Endometrium (tissue), 2 donors: ENCODE results near the gene GLIPR1L2.
A peak's percentile ranks its signal among the peaks of the same experiment; 100 is the strongest.
"Not testable (repeated sequence)": the region's sequence is repeated elsewhere in the genome, so short reads cannot be mapped to it uniquely, and the experiment has no call there.

Experiments used
- FAIRE-seq: peaks from 2 replicates; lab custom pipeline; 2012; peaks lifted over from hg19 to GRCh38; lab: Jason Lieb, UNC
- donor health status: control.
- donor health status: control.

GLIPR1L2 gene

DNA sequence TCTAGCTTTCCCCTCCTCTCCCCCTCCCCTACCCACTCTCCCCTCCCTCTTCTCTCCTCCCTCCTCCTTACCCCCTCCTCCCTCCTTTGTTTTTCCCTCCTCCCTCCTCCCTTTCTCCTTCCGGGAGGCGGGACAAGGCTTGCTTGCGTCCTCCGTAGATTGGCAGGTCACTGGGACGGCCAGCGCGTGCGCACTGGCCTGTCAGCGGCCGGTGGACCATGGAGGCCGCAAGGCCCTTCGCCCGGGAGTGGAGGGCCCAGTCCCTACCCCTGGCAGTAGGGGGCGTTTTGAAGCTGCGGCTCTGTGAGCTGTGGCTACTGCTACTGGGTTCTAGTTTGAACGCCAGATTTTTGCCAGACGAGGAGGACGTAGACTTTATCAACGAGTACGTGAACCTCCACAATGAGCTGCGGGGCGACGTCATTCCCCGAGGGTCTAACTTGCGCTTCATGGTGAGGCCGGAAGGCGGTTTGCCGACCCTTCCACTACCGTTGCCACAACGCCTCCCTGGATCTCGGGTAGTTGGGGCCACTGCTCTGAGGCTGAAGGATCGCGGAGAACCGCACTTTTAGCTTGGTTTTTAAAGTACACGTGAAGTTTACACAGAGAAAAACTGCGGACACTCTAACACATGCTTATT, at the start of gene GLIPR1L2:
Gene GLIPR1L2, plus strand, starts transcription at position 191 of the 640 bp plus-strand sequence. Its CDS starts 28 bp downstream, at position 219.
- FAIRE-seq, result peak; percentile 92

DNA sequence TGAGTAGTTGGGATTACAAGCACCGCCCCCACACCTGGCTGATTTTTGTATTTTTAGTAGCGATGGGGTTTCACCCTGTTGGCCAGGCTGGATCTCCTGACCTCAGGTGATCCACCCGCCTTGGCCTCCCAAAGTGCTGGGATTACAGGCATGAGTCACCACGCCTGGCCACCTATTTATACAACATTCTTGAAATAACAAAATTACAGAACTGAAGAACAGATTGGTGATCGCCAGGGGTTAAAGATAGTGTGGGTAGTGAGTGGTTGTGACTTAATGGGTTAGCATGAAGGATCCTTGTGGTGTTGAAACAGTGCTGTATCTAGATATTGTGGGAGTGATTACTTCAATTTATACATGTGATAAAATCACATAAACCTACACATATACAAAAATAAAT, 49.0 kb upstream of the GLIPR1L2 start:
- no peak for FAIRE-seq

DNA sequence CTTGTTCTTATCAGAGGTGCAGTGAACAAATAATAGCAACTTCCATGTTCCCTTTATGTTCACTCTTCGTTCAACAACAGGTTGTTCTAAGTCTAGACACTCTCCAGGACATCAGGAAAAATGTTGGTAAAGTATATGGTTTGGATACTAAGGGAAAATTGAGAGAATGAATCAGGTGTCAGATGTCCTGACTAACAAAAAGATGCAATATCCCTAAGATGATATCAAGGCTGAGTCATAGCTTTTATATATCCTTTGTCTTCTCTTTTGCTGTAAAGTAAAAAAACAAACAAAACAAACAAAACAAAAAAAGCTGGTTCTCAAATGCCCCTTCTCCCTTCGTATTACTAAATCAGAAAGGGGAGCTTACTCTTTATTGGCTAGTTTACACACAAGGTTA, 45.4 kb upstream of the GLIPR1L2 start:
- FAIRE-seq, result no peak

DNA sequence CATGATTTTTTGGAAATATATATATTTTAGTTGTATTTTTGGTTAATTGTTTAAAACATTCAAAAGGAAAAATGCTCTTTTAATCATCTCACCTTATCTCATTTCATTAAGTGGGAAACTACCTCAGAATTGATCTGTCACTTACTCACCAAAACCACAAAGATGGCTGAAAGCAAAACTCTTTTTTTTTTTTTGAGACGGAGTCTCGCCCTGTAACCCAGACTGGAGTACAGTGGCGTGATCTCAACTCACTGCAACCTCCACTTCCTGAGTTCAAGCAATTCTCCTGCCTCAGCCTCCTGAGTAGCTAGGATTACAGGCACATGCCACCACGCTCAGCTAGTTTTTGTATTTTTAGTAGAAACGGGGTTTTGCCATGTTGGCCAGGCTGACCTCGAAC, 44.7 kb upstream of the GLIPR1L2 start:
- FAIRE-seq, result not testable (repeated sequence)

DNA sequence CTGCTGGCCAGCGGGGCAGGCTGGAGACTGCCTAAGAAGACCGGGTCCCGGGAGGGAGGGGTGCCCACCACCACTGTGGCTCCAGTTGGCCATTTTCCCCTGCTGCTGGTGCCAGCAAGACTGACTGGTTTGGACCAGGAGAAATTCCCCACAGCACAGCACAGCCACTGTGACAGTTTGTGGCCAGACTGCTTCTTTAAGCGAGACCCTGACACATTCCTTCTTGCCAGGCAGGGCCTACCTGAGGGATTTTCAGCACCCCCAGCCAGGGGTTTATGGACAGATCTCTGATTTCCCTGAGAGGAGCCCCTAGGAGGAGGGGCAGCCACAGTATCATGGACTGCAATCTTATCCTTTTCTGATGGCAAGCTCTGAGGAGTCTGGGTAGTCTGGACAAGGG, 40.9 kb upstream of the GLIPR1L2 start:
- no peak for FAIRE-seq

DNA sequence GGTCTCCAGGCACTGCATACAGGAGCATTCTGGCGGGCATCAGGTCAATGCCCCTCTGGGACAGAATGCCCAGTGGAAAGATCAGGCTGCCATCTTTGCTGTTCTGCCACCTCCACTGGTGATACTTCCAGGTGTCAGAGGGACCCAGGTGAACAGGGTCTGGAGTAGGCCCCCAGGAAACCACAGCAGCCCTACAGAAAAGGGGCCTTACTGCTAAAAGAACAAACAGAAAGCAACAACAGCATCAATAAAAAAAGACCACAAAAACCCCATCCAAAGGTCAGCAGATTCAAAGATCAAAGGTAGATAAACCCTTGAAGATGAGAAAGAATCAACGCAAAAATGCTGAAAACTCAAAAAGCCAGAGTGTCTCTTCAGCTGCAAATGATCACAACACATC, 40.5 kb upstream of the GLIPR1L2 start:
- no peak for FAIRE-seq

DNA sequence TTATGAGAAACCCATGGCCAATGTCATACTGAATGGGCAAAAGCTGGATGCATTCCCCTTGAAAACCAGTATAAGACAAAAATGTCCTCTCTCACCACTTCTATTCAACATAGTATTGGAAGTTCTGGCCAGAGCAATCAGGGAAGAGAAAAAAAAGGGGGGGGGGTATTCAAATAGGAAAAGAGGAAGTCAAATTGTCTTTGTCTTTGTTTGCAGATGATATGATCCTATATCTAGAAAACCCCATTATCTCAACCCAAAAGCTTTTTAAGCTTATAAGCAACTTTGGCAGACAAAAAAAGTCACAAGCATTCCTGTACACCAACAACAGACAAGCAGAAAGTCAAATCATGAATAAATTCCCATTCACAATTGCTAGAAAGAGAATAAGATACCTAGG, 36.9 kb upstream of the GLIPR1L2 start:
- no peak for FAIRE-seq

DNA sequence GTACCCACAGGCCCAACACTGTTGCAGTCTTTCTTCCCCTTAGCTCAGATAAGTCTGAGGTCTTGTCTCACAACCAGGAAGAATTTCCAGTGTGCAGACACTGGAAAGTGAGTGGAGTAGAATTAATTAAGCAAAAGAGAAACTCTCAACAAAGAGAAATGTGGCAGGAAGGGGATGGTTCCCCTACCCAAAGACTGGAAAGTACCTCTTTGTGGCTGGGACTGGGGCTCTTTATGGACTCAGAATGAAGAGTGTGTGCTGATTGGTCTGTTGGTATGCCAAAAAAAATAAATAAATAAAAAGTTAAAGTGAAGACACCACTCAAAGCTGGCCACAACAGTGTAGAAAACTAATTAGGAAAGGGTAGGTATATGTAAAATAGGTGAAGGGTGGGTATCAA, 30.0 kb upstream of the GLIPR1L2 start:
- no peak for FAIRE-seq

DNA sequence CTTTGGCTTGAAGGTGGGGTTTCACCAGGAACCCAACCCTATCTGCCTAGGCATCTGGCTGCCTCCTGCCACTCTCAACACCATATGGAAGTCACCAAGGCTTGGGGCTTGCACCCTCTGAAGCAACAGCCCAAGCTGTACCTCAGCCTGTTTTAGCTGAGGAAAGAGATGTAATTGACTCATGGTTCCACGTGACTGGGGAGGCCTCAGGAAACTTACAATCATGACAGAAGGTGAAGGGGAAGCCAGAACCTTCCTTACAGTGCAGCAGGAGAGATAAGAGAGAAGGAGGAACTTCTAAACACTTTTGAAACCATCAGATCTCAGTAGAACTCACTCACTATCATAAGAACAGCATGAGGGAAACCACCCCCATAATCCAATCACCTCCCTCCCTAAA, 29.5 kb upstream of the GLIPR1L2 start:
- FAIRE-seq, result no peak

DNA sequence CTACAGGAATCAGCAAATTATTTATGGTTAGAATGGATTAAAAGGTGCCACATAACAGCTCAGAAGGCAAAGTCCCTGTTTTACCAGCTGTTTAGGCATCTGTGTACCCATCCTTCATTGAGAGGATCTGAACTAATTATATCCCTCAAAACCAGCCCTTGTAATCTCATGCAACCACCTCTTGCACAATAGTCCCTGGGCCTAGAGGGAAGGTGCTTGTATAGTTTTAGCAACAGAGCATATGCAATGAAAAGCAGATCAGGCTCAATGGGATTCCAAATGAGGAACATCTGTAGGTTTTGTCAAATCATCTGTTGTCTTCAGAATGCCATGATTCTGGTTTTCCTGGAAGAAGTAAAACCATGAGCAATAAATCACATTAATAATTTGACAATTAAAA, 26.0 kb upstream of the GLIPR1L2 start:
- FAIRE-seq, result no peak

DNA sequence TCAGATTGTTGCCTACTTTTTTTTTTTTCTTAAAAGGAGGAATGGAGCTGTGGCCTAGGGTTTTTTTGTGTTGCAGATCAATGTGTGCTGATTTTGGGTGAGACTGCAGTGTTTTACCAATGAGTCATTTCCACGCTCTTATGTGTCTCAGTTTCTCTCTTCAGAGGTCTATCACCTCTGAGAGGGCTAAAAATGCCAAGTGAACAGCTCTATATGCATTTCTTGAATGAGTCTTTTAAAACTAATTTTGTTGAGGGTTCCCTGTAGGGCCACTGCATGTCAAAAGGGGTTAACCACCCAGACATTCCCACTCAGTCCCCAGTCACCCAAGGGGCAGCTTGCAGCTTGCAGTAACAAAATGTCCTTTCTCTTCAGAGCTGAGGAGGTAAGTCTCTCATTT, 24.3 kb upstream of the GLIPR1L2 start:
- FAIRE-seq, result no peak

DNA sequence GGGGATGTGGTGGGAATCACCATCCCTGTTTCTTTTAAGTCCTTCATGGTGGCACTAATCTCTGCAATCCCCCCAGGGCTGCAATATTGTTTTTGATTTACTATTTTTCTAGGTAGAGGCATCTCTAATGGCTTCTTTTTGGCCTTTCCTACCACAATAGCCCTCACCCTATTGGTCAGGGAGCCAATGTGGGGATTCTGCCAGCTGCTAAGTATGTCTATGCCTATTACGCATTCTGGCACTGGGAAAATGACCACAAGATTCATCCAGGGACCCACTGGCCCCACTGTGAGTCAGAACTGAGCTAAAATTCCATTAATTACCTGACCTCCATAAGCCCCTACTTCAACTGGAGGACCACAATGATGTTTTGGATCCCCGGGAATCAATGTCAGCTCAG, 15.9 kb upstream of the GLIPR1L2 start:
- FAIRE-seq, result no peak

DNA sequence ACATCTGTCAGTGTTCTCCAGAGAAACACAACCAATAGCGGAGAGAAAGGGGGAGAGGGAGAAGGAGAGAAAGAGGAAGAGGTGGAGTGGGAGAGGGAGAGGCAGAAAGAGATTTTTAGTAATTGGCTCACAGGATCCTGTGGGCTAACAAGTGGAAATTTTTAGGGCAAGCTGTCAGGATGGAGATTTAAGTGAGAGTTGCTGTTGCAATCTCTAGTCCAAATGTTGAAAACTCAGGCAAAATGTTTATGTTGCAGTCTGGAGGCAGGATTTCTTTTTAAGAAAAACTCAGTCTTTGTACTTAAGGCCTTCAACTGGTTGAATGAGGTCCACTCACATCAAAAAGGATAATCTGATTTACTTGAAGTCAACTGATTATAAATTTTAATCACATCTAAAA, 12.5 kb upstream of the GLIPR1L2 start:
- no peak for FAIRE-seq

DNA sequence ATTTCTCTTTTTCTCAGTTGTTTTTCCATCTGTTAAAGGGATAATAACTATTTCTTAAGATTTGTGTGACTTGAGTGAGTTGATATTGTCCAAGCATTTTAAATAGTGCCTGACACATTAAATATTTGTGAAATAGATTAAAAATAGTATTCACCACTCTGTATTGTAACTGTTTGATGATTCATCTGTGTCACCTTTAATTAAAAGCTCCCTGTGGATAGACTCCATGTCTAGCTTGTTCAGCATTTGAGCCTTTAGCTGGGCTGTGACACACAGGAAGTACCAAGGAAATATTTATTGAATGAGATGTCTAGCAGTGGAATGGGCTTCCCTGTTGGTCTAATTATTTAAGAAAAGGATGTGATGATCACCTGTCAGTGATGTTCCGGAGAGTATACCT, 1.8 kb upstream of the GLIPR1L2 start:
- FAIRE-seq, result no peak

DNA sequence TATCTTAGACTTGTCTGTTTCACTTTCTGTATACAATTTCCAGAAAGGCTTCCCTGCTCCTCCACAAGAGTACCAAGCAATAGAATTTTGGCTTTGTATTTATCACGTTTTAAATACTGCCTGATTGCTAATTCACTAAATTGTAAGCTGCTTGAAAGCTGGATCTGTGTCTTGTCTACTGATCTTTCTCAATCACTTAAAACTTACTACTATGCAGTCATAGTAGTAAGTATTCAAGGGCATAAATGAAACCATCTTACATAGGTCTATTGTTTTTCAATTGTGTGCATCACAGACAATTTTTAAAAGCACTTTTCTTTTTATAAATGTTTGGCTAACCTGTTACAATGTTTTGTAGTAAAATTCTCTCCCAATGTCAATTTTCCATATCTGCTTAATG, 1.2 kb upstream of the GLIPR1L2 start:
- FAIRE-seq, result no peak

DNA sequence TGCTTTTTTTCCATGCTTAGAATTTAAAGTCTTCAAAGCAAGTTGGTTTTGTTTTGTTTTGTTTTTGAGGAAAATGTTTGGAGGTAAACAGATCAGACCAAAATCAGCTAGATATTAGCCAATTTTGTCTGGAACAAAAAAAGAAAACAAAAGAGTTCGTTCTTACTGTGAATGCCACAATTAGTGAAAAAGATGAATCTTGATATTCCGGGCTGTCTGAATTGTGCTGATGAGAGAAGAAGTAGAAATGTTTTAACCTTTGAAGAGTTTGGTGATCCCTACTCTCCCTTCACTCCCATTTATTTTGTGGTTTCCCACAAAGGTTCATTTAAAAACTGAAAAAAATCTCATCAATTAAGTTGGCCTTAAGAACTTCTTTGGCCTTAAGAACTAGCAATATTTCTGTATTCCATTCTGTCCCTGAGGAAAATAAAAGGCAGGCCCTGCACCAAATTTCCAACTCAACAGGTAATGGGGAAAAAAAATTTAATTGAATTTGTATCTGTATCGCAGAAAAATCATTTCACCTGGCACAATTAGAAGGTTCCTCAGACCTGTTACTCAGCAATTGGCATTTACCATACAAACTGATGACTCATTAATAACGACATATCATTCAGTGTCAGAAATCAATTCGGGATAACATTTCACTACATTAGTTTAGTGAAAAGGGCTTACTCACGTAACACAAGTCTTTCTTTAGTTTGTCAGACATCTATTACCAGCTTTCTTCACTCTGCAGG, 562 bp upstream of the GLIPR1L2 start:
- no peak for FAIRE-seq

DNA sequence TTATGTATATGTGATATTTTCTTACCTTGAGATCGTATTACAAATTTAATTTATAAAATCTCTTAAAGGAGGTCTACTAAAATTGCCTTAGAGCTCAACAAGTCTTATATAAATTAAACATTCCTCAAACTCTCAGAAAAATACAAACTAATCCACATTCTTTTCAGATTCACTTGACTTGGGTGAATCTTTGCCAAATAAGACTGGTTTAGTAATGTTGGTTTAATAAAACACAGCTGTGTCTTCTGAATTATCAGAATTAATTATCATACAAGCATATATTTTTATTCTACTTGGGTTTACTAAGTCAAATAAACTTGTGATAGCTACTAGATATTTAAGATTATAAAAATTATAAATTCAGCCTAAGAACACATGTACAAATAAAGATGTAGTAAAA, 13.3 kb downstream of the GLIPR1L2 start:
- no peak for FAIRE-seq

DNA sequence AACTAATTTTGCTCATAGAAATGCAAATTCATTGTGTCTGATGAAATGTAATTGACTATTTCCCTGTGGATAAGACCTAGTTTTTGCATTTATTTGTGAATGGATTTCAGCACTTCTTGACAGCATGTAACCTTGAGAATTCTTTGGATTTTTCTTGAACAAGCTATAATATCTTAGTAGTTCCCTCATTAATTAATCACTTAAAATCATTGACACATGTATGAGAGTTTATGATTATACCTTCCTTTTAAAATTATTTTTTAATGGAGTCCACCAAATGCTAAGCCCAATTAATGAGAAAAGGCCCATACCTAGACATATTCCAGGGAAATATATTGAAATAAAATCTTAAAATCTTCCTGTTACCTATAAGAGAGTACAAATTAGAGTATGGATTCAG, 16.8 kb downstream of the GLIPR1L2 start:
- no peak for FAIRE-seq

DNA sequence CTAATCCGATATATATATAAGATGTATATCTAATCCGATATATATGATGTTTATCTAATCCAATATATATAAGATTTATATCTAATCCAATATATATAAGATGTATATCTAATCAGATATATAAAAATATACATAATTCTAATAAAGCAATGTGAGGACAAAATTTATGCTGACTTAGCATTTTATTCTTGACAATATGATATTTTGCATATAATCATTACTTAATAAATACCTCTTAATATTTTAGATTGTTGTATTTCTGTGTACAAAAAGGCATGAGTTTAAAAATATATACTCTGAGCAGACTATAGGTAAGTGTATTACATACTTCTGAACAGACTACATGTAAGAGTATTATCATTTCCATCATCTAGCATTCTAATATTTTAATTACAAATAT, 18.9 kb downstream of the GLIPR1L2 start:
- FAIRE-seq, result no peak

DNA sequence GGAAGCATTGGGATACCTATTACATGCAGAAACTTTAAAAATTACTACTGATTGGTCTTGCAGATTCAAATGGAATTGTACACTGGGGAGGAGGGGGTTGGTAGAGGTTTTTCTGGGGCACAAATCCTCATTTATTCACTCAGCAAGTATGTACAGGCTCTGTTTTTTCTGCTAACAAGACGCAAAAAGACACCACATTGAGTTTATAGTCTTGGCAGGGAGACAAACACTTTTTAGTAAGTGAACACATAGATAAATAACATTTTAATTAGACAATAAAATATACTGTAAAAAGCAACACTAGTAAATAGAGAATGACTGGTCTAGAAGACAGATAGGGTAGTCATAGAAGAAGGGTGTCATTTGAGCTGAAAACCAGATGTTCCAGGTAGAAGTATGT, 23.8 kb downstream of the GLIPR1L2 start:
- peak; percentile 79 for FAIRE-seq

DNA sequence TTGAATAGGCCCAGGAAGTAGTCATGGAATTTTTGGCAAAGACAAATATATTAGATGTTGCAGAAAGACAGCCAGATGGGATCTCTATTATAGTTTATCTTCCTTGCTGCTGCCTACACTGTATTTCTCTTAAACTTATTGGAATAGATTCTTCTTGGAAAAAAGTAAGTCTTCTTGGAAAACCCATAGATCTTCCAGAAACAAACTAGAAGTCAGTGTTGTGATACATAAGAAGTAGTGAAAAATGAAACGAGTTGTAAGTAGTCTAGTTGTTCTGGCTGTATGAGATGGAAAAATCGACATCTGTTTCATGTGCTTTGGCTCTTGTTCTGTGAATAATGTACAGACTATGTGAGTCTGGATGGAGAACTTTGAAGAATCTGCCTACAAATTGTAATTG, 29.0 kb downstream of the GLIPR1L2 start:
- no peak for FAIRE-seq

DNA sequence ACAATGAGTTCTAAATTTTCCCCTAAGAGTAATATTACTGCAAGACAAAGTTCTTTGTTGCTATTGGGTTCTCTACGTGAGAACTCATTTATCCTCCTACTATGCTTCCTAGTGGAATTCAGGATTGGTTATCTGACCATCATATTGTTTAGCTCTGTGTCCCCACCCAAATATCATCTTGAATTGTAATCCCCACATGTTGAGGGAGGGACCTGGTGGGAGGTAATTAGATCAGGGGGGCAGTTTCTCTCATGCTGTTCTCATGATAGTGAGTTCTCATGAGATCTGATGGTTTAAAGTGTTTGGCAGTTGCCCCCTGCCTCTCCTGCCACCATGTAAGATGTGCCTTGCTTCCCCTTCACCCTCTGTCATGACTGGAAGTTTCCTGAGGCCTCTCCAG, 36.6 kb downstream of the GLIPR1L2 start:
- FAIRE-seq, result no peak

DNA sequence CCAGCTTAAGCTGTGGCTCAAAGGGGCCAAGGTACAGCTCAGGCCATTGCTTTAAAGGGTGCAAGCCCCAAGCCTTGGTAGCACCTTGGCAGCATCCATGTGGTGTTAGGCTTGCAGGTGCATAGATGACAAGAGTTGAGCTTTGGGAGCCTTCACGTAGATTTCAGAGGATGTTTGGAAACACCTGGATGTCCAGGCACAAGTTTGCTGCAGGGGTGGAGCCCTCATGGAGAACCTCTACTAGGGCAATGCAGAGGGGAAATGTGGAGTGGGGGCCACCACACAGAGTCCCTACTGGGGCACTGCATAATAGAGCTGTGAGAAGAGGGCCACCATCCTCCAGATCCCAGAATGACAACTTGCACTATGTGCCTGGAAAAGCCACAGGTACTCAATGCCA, 37.9 kb downstream of the GLIPR1L2 start:
- no peak for FAIRE-seq

DNA sequence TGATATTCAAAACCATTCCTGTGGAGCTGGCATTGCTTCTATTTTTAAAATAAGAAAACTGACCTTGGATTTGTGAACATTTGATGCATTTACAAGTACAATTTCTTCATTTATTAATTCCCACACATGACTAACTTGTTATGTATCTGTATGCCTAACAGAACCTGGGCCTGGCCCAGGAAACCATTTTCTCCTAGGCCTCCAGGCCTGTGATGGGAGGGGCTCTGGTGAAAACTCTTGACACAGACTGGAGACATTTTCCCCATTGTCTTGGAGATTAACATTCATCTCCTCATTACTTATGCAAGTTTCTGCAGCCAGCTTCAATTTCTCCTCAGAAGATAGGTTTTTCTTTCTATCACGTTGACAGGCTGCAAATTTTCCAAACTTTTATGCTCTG, 42.0 kb downstream of the GLIPR1L2 start:
- FAIRE-seq, result no peak
